OCI-LY1 (cell line): ENCODE results near the gene CDH8.
"Not testable (repeated sequence)": the region's sequence is repeated elsewhere in the genome, so short reads cannot be mapped to it uniquely, and the experiment has no call there.

ENCODE experiments used
- H2AFZ ChIP-seq: fragments of 200-600 bp; sonication (generic), shearing (Covaris generic); 2 replicates; pipeline ENCODE4 v1.6.0; 2014; ENCODE audit warnings: antibody characterized with exemption, mild to moderate bottlenecking, low read length
- H3F3A ChIP-seq: fragments of 200-600 bp; sonication (generic), shearing (Covaris generic); 2 replicates; pipeline ENCODE4 v1.6.0; 2014; ENCODE audit warnings: mild to moderate bottlenecking, antibody characterized with exemption, low read length, moderate library complexity; ENCODE audit not compliant: insufficient read depth
- H3K27ac ChIP-seq: fragments of 200-600 bp; sonication (generic); 2 replicates; pipeline ENCODE4 v1.5.1; 2014; ENCODE audit warnings: low read length, mixed run types, mild to moderate bottlenecking, low read depth; ENCODE audit not compliant: poor library complexity, severe bottlenecking
- H3K27me3 ChIP-seq: fragments of 200-600 bp; sonication (generic); 2 replicates; pipeline ENCODE4 v1.6.0; 2014; ENCODE audit warnings: antibody characterized with exemption, mild to moderate bottlenecking, low read length, moderate library complexity; ENCODE audit not compliant: insufficient read depth
- H3K36me3 ChIP-seq: fragments of 200-600 bp; sonication (generic); 2 replicates; pipeline ENCODE4 v1.6.1; 2014; ENCODE audit warnings: mild to moderate bottlenecking, antibody characterized with exemption, low read length, moderate library complexity, mixed read lengths; ENCODE audit not compliant: insufficient read depth
- H3K4me1 ChIP-seq: fragments of 200-600 bp; sonication (generic); 2 replicates; pipeline ENCODE4 v1.5.1; 2014; ENCODE audit warnings: mild to moderate bottlenecking, low read length, moderate library complexity; ENCODE audit not compliant: insufficient read depth, severe bottlenecking
- H3K4me2 ChIP-seq: fragments of 200-600 bp; sonication (generic), shearing (Covaris generic); 2 replicates; pipeline ENCODE4 v1.6.1; 2014; ENCODE audit warnings: low read length
- H3K4me3 ChIP-seq: fragments of 200-600 bp; sonication (generic); 2 replicates; pipeline ENCODE4 v1.5.1; 2014; ENCODE audit warnings: low read length, low read depth, mild to moderate bottlenecking, mixed read lengths; ENCODE audit not compliant: poor library complexity, severe bottlenecking
- H3K79me2 ChIP-seq: fragments of 200-600 bp; shearing (Covaris generic); 2 replicates; pipeline ENCODE4 v1.6.1; 2016; ENCODE audit warnings: mixed run types, low read length, mixed read lengths; ENCODE audit not compliant: insufficient read depth
- H3K9ac ChIP-seq: fragments of 200-600 bp; sonication (generic), shearing (Covaris generic); 2 replicates; pipeline ENCODE4 v1.6.1; 2014; ENCODE audit warnings: mild to moderate bottlenecking, low read length, mixed read lengths
- H3K9me2 ChIP-seq: fragments of 200-600 bp; sonication (generic), shearing (Covaris generic); 2 replicates; pipeline ENCODE4 v1.6.1; 2014; ENCODE audit warnings: low read depth, mild to moderate bottlenecking, low read length, mixed read lengths
- H3K9me3 ChIP-seq: fragments of 200-600 bp; shearing (Covaris generic); 2 replicates; pipeline ENCODE4 v1.6.1; 2014; ENCODE audit warnings: low read length, mixed read lengths
- H4K20me1 ChIP-seq: fragments of 200-600 bp; sonication (generic), shearing (Covaris generic); 2 replicates; pipeline ENCODE4 v1.6.0; 2016; ENCODE audit warnings: mild to moderate bottlenecking, low read length; ENCODE audit not compliant: insufficient read depth
- EZH2 ChIP-seq: fragments of 200-600 bp; sonication (generic), shearing (Covaris generic); IDR thresholded peaks from 2 replicates; pipeline ENCODE4 v1.8.0; 2017; ENCODE audit warnings: borderline replicate concordance, mixed run types, mild to moderate bottlenecking, antibody characterized with exemption, low read length, moderate library complexity, mixed read lengths
- TF ChIP-seq, protein P1 (sequence below): fragments of 200-600 bp; sonication (generic), shearing (Covaris generic); IDR thresholded peaks from 2 replicates; pipeline ENCODE4 v1.5.1; 2017; ENCODE audit warnings: mild to moderate bottlenecking, antibody characterized with exemption, low read length, moderate library complexity, mixed read lengths

Gene CDH8

DNA sequence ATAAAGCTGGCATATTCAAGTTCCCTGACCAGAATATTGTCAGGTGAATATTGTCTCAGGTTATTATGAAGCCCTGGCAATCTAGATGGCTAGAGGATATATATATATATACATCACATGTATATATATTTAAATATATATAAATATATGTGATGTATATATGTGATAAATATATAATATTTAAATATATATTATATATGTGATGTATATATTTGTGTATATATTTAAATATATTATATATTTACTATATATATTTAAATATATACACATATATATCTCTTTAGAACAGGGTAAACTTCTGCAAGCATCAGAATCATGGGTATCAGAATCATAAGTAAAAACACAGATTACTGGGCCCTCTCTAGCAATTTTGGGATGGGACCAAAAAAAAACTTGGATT is 112.6 kb downstream of the CDH8 start:
- H4K20me1 ChIP-seq: no peaks in the 10 kb centered on the region
- TF ChIP-seq, protein P1, sequence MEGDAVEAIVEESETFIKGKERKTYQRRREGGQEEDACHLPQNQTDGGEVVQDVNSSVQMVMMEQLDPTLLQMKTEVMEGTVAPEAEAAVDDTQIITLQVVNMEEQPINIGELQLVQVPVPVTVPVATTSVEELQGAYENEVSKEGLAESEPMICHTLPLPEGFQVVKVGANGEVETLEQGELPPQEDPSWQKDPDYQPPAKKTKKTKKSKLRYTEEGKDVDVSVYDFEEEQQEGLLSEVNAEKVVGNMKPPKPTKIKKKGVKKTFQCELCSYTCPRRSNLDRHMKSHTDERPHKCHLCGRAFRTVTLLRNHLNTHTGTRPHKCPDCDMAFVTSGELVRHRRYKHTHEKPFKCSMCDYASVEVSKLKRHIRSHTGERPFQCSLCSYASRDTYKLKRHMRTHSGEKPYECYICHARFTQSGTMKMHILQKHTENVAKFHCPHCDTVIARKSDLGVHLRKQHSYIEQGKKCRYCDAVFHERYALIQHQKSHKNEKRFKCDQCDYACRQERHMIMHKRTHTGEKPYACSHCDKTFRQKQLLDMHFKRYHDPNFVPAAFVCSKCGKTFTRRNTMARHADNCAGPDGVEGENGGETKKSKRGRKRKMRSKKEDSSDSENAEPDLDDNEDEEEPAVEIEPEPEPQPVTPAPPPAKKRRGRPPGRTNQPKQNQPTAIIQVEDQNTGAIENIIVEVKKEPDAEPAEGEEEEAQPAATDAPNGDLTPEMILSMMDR: no peak
- TF ChIP-seq EZH2: no peak
- H2AFZ ChIP-seq: no peak overlapping the region
- no peaks in the 10 kb centered on the region for H3K4me1 ChIP-seq
- no peak overlapping the region for H3K27ac ChIP-seq
- no peak overlapping the region for H3K4me2 ChIP-seq
- no peaks in the 10 kb centered on the region for H3K79me2 ChIP-seq
- no peaks in the 10 kb centered on the region for H3F3A ChIP-seq
- H3K9ac ChIP-seq: no peak overlapping the region
- H3K36me3 ChIP-seq: no peaks in the 10 kb centered on the region
- H3K9me3 ChIP-seq: no peaks in the 10 kb centered on the region
- H3K4me3 ChIP-seq: no peak overlapping the region
- H3K9me2 ChIP-seq: no peaks in the 10 kb centered on the region
- H3K27me3 ChIP-seq: no peaks in the 10 kb centered on the region

DNA sequence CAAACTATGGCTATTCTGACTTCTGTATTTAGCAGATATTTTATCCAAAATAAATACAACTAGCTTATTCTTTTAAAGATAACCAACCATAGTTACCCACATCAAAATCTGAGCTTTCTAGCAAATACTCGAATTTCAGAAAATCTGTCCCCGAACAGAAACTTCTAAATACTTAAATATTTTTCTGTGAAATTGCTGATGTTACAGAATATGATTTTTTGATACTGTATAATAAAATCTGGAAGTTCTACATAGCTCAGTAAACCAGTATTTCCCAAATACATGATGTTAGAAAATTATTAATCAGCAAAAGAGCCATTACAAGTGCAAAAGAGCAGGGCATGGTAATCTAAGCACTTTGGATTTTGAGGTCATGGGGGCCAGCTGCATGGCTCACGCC is 114.9 kb downstream of the CDH8 start:
- Histone ChIP-seq H3K4me3 (no peak overlapping the region), H3F3A (no peaks in the 10 kb centered on the region), H3K4me1 (no peaks in the 10 kb centered on the region), H3K9me2 (no peaks in the 10 kb centered on the region), H3K27ac (no peak overlapping the region), H3K36me3 (no peaks in the 10 kb centered on the region), H3K27me3 (no peaks in the 10 kb centered on the region), H2AFZ (no peak overlapping the region), H3K9me3 (no peaks in the 10 kb centered on the region), H4K20me1 (no peaks in the 10 kb centered on the region), H3K9ac (no peak overlapping the region), H3K79me2 (no peaks in the 10 kb centered on the region), H3K4me2 (no peak overlapping the region)
- TF ChIP-seq EZH2: no peak
- TF ChIP-seq, protein P1: no peak

GRCh38 chr16:61917865-61918826 is 118.1 kb downstream of the CDH8 start:
- H4K20me1 ChIP-seq, H3K27ac ChIP-seq, H3K36me3 ChIP-seq, H3F3A ChIP-seq, H3K4me2 ChIP-seq, H3K79me2 ChIP-seq, H3K9me2 ChIP-seq, H2AFZ ChIP-seq, H3K9me3 ChIP-seq, H3K4me1 ChIP-seq, H3K9ac ChIP-seq, H3K27me3 ChIP-seq, H3K4me3 ChIP-seq: not testable (repeated sequence)

DNA sequence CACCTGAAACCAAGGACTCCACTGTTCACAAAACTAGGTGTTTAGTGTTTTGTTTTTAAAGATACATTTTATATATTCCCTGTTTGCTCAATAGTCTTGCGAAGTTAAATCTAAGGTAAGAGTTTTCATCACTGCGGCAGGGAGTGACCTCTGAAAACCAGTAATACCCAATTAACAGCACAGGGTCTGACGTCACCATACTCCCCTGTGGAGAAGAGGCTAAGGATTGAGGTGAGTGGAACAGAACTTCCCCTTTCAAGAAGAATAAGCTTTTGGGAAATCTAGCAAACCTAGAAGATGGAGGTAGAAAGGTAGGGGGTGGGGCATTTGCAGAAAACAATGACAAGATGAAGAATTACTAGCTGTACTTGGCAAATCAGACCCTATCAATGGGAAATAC is 120.7 kb downstream of the CDH8 start:
- H2AFZ ChIP-seq: no peak overlapping the region
- H3K4me3 ChIP-seq: no peak overlapping the region
- H3F3A ChIP-seq: no peaks in the 10 kb centered on the region
- no peaks in the 10 kb centered on the region for H3K27me3 ChIP-seq
- no peak for TF ChIP-seq EZH2
- TF ChIP-seq, protein P1: no peak
- no peaks in the 10 kb centered on the region for H4K20me1 ChIP-seq
- no peaks in the 10 kb centered on the region for H3K79me2 ChIP-seq
- no peak overlapping the region for H3K4me2 ChIP-seq
- no peaks in the 10 kb centered on the region for H3K36me3 ChIP-seq
- no peaks in the 10 kb centered on the region for H3K9me3 ChIP-seq
- no peaks in the 10 kb centered on the region for H3K9me2 ChIP-seq
- H3K27ac ChIP-seq: no peak overlapping the region
- H3K4me1 ChIP-seq: no peaks in the 10 kb centered on the region
- no peak overlapping the region for H3K9ac ChIP-seq
